Fibroblast of pulmonary artery (primary cell): ENCODE results near the gene ZBTB2.

Experiments
- DNase-seq: peaks from one replicate; pipeline ENCODE4 v3.0.0-alpha.2; 2010; ENCODE audit warnings: low read depth
- H3K4me3 ChIP-seq: replicated peaks from 2 replicates; pipeline ENCODE4 v1.5.1; 2011; ENCODE audit warnings: low read depth, mild to moderate bottlenecking, control low read depth, low read length, moderate library complexity
- TF ChIP-seq, protein P1 (sequence below): IDR thresholded peaks from 2 replicates; pipeline ENCODE4 v1.5.1; 2011; ENCODE audit warnings: mild to moderate bottlenecking, control low read depth, low read length, inconsistent platforms; ENCODE audit errors: missing control alignments

ZBTB2 gene

DNA sequence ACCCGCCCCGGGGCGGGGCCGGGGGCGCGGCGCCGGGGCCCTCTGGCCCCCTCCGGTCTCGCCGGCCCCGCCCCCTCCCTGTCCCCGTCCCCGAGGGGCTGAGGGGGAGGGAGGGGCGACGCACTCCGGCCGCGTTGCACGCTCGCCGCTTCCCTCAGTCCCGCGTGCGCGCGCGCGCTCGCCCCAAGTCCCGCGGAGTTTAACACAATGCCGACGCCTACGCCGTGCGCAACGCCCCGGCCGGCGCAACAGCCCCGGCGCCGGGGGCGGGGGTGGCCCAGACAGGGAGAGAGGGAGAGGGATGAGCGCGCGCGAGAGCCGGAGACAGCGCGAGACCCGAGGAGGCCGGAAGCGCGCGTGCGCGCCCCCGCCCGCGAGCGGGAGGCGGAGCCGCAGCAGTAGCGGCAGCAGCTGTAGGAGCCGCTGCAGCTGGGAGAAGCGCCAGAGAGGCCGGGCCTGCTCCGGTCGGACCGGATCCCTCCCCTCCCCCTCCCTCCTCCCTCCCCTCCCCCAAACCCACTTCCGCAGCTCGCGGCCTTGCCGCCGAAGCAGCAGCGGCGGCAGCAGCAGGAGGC is 996 bp downstream of the ZBTB2 start:
- peak overlapping the region; percentile 78 for H3K4me3 ChIP-seq
- TF ChIP-seq, protein P1, sequence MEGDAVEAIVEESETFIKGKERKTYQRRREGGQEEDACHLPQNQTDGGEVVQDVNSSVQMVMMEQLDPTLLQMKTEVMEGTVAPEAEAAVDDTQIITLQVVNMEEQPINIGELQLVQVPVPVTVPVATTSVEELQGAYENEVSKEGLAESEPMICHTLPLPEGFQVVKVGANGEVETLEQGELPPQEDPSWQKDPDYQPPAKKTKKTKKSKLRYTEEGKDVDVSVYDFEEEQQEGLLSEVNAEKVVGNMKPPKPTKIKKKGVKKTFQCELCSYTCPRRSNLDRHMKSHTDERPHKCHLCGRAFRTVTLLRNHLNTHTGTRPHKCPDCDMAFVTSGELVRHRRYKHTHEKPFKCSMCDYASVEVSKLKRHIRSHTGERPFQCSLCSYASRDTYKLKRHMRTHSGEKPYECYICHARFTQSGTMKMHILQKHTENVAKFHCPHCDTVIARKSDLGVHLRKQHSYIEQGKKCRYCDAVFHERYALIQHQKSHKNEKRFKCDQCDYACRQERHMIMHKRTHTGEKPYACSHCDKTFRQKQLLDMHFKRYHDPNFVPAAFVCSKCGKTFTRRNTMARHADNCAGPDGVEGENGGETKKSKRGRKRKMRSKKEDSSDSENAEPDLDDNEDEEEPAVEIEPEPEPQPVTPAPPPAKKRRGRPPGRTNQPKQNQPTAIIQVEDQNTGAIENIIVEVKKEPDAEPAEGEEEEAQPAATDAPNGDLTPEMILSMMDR: no peak
- peak; percentile 99 for DNase-seq

DNA sequence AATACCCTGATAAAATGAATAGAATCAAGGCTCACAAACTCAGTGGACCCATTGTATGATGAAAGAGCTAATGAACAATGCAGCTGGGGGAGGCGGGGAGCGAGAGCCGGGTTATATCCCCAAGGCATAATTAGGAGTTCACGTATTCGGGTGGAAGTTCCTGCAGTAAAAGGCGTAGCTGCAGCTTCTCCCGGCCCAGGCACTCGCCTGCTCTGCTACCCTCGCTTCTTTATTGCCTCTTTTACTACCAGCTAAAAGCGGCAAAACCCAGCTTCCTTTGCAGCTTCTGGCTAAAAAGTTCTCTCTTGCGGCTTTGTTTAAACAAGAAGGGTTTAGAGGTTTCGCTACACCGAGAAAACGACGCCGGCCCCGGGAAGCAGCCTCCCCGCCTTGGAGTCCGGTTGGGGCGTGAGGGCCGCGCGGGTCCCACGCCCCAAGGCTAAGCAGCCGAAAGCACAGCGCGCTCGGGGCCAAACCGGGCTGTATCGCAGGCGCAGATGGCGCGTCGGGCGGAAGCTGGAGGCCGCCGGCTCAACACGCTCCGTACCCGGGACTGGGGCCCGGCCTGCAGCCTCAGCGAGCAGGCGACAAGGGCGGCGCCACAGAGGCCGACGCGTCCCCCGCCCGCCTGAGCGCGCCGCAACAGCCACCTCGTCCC is 1.6 kb downstream of the ZBTB2 start:
- DNase-seq: peak; percentile 77
- TF ChIP-seq, protein P1: no peak
- H3K4me3 ChIP-seq: peak overlapping the region; percentile 78

DNA sequence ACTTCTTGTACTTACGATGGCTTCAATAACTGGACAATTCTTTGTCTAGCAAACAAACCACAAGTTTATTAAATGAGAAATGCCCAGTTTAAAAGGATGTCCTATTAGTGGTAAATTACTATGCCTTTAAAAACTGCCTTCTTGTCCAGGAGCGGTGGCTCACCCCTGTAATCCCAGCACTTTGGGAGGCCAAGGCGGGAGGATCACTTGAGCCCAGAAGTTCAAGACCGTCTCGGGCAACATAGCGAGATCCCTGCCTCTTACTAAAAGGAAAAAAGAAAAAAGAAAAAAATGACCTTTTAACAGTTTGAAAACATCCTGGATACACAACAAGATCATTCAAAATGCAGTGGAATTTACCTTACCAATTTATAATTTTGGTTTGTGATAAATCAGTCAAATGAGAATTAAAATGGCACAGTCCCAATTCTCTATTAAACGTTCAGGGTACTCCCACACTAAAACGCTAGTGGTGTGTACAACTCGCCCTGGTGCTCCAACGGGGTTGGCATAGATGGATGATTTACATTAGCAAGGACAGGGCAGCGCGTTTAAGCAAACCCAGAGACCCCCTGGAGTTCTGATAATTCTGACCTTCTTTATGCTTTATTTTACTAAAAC is 2.3 kb downstream of the ZBTB2 start:
- TF ChIP-seq, protein P1: no peak
- peak overlapping the region; percentile 78 for H3K4me3 ChIP-seq
- DNase-seq: no peak

DNA sequence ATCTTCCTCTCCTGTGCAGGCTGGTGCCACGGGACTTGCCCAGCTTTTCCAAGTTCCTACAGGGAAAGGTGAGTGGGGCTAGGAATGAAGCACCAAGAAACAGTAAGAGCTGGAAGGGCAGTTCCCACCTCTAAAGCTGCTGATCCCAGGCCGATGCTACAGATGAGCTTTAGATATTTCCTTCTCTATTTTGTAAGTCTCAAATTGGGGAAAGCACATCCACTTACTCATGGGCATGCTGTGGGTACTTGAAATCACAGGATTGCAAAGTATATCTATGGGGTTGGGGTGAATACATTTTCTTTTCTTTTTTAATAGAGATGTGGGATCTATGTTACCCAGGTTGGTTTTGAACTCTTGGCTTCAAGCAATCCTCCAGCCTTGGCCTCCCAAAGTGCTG is 3.1 kb downstream of the ZBTB2 start:
- no peak for DNase-seq
- no peak overlapping the region for H3K4me3 ChIP-seq
- TF ChIP-seq, protein P1: no peak

DNA sequence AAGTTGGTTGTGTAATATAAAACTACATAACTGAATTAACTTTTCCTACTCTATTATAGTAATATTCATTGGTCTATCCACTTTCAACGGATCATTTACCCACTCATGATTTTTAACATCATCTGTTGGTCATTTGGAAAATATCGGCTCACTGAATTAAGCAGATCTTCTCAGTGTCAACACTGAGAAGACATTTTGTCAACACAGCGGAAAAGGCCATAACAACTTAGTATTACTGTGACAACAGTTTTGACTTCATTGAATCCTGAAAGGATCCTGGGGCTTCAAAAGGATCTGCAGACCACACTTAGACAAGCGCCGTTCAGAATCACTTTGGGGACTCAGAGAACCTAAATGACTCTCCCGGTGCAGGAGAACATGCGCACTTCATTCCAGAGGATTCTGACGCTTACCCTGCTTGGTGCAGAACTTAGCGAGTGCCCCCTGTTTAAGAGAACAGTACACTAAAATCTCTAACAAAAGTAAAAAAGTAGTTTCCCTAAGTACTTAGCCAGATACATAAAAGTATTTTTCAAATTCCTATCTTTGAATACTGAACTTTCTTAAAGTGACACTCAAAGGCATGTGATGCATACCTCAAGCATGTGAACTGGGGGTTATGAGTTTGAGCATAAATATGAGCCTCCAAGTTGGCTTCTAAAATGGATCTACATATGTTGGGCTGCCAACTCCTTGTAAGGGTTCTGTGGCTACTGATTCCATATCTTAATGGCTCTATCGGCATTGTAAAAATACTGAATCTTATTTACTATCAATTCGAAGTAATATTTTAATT is 4.0 kb downstream of the ZBTB2 start:
- H3K4me3 ChIP-seq: no peak overlapping the region
- TF ChIP-seq, protein P1: no peak
- DNase-seq: peak; percentile 43

DNA sequence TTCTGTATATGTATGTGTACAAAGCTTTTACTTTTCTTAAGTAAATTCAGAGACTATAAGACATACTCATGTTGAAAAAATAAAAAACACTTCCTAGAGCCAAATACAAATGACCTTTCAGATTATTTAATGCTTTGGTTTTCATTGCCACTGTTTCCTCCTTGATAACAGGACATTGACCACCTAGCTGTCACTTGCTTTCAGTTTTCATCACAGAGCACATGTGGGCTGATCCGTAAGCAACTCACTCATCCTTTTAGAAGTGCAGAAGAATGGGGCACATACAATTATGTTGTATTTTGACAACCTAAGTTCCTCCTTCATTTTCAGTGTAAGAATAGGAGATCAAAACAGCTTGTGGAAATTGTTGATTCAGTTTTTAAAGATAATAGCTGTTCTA is 6.2 kb downstream of the ZBTB2 start:
- DNase-seq: no peak
- TF ChIP-seq, protein P1: no peak
- H3K4me3 ChIP-seq: no peak overlapping the region
